GM23338 (cell line): ENCODE measurements around the gene USP43. TPM values are rescaled to one million over a fixed set of nuclear protein-coding genes. Genes with fewer than 3 reads are reported as not detected.
A peak's percentile ranks its signal among the peaks of the same experiment; 100 is the strongest.

ENCODE experiments used
- ATAC-seq: fragments of 200-7000 bp; cut with Tn5 transposase; 3 replicates; pipeline ENCODE4 v1.9.1; 2020
- DNase-seq: peaks from one replicate; pipeline ENCODE4 v3.0.0-alpha.2; 2015; ENCODE audit warnings: low spot score
- H2AFZ ChIP-seq: fragments of 200-600 bp; sonication (generic); 2 replicates; pipeline ENCODE4 v1.8.0; 2016; ENCODE audit warnings: antibody characterized with exemption, mild to moderate bottlenecking, moderate library complexity
- H3F3A ChIP-seq: fragments of 200-600 bp; sonication (generic); replicated peaks from 2 replicates; pipeline ENCODE4 v1.8.0; 2017; ENCODE audit warnings: antibody characterized with exemption, mixed run types, low read depth
- H3K27ac ChIP-seq: fragments of 200-600 bp; sonication (generic); 2 replicates; pipeline ENCODE4 v1.6.1; 2016; ENCODE audit warnings: low read depth
- H3K27me3 ChIP-seq: fragments of 200-600 bp; sonication (generic); 2 replicates; pipeline ENCODE4 v1.8.0; 2016; ENCODE audit warnings: mild to moderate bottlenecking, mixed run types, moderate library complexity; ENCODE audit not compliant: insufficient read depth
- H3K36me3 ChIP-seq: fragments of 200-600 bp; sonication (generic); 2 replicates; pipeline ENCODE4 v1.8.0; 2016; ENCODE audit warnings: mild to moderate bottlenecking; ENCODE audit not compliant: insufficient read depth
- H3K4me1 ChIP-seq: fragments of 200-600 bp; sonication (generic); 2 replicates; pipeline ENCODE4 v1.8.0; 2016; ENCODE audit warnings: mild to moderate bottlenecking, moderate library complexity; ENCODE audit not compliant: insufficient read depth
- H3K4me2 ChIP-seq: fragments of 200-600 bp; sonication (generic); 2 replicates; pipeline ENCODE4 v1.7.1; 2017; ENCODE audit warnings: mixed run types
- H3K4me3 ChIP-seq: fragments of 200-600 bp; sonication (generic); 2 replicates; pipeline ENCODE4 v1.6.1; 2016; ENCODE audit warnings: mixed run types
- H3K79me2 ChIP-seq: fragments of 200-600 bp; sonication (generic); replicated peaks from 2 replicates; pipeline ENCODE4 v1.8.0; 2017; ENCODE audit warnings: mild to moderate bottlenecking; ENCODE audit not compliant: insufficient read depth
- H3K9me2 ChIP-seq: fragments of 200-600 bp; sonication (generic); 2 replicates; pipeline ENCODE4 v1.8.0; 2017; ENCODE audit not compliant: insufficient read depth
- H4K20me1 ChIP-seq: fragments of 200-600 bp; sonication (generic); replicated peaks from 2 replicates; pipeline ENCODE4 v1.8.0; 2017; ENCODE audit warnings: mild to moderate bottlenecking; ENCODE audit not compliant: insufficient read depth
- H3K27ac Mint-ChIP-seq: 2 replicates; pipeline ENCODE4 v1.8.0; 2020; ENCODE audit warnings: inconsistent platforms, mild to moderate bottlenecking, moderate library complexity, mixed read lengths
- H3K27me3 Mint-ChIP-seq: 3 replicates; pipeline ENCODE4 v1.8.0; 2022; ENCODE audit warnings: low read depth, mild to moderate bottlenecking, moderate library complexity, mixed read lengths, inconsistent platforms; ENCODE audit not compliant: insufficient read depth, poor library complexity
- H3K36me3 Mint-ChIP-seq: 3 replicates; pipeline ENCODE4 v1.8.0; 2021; ENCODE audit warnings: low read depth, mild to moderate bottlenecking, inconsistent platforms, moderate library complexity, mixed read lengths
- H3K4me1 Mint-ChIP-seq: 3 replicates; pipeline ENCODE4 v1.8.0; 2020; ENCODE audit warnings: mild to moderate bottlenecking, inconsistent platforms, mixed read lengths
- H3K4me3 Mint-ChIP-seq: 3 replicates; pipeline ENCODE4 v1.8.0; 2021; ENCODE audit warnings: moderate library complexity, mild to moderate bottlenecking, inconsistent platforms, mixed read lengths
- H3K9me3 Mint-ChIP-seq: 3 replicates; pipeline ENCODE4 v1.8.0; 2020; ENCODE audit warnings: moderate library complexity, mild to moderate bottlenecking, inconsistent platforms, mixed read lengths
- CREB1 ChIP-seq: fragments of 250-450 bp; sonication (Bioruptor Pico); IDR thresholded peaks from 2 replicates; pipeline ENCODE4 v1.5.0; 2020; ENCODE audit warnings: low read depth, mild to moderate bottlenecking, moderate library complexity
- EZH2 ChIP-seq: fragments of 200-600 bp; sonication (generic); IDR thresholded peaks from one replicate; pipeline ENCODE4 v1.8.0; 2017; ENCODE audit warnings: antibody characterized with exemption, mild to moderate bottlenecking, low read depth; ENCODE audit not compliant: unreplicated experiment
- EZH2phosphoT487 ChIP-seq: fragments of 200-600 bp; sonication (generic); IDR thresholded peaks from one replicate; pipeline ENCODE4 v1.8.1; 2018; ENCODE audit warnings: antibody characterized with exemption; ENCODE audit not compliant: unreplicated experiment
- NANOG ChIP-seq: IDR thresholded peaks from 2 replicates; pipeline ENCODE4 v1.6.1; 2016; ENCODE audit warnings: antibody characterized with exemption, borderline replicate concordance
- POLR2AphosphoS5 ChIP-seq: IDR thresholded peaks from 2 replicates; pipeline ENCODE4 v1.6.1; 2016; ENCODE audit warnings: antibody characterized with exemption, low read depth
- ZNF114 ChIP-seq: fragments of 250-450 bp; sonication (Bioruptor Pico); IDR thresholded peaks from 2 replicates; pipeline ENCODE4 v1.5.0; 2020; ENCODE audit warnings: mild to moderate bottlenecking, moderate library complexity
- ZNF331 ChIP-seq: fragments of 250-450 bp; sonication (Bioruptor Pico); IDR thresholded peaks from 2 replicates; pipeline ENCODE4 v1.5.0; 2020; ENCODE audit warnings: low read depth, mild to moderate bottlenecking, moderate library complexity
- polyA plus RNA-seq: library from polyadenylated mRNA; unstranded; fragments of >200 nt; fragmentation: Nextera tagmentation; extraction: Ambion mirVana; gene quantifications from 2 replicates; pipeline ENCODE4 v1.2.1, GENCODE V29; 2016
- total RNA-seq: library from RNA; depleted of rRNA; stranded (reverse); fragments of >200 nt; shearing (Covaris generic); gene quantifications from 2 replicates; pipeline ENCODE4 v1.2.3, GENCODE V29; 2014
- TF ChIP-seq, protein P1 (sequence below): IDR thresholded peaks from one replicate; pipeline ENCODE4 v1.6.1; 2018; ENCODE audit warnings: antibody characterized with exemption; ENCODE audit not compliant: unreplicated experiment
- TF ChIP-seq, protein P2 (sequence below): fragments of 250-450 bp; sonication (Bioruptor Pico); IDR thresholded peaks from 2 replicates; pipeline ENCODE4 v1.5.0; 2020; ENCODE audit warnings: mild to moderate bottlenecking, moderate library complexity

The USP43 gene
- total and polyA plus RNA-seq, 2 experiments from 2014 or later = 5.7 to 12.5 TPM

GRCh38 chr17:9769036-9769695 lies 123.8 kb downstream of the USP43 start:
- H3K4me3 ChIP-seq = no peak overlapping the region
- H3K9me2 ChIP-seq = no peaks in the 10 kb centered on the region
- H3F3A ChIP-seq = no peaks in the 10 kb centered on the region
- no peaks in the 10 kb centered on the region for H3K27me3 ChIP-seq
- H3K79me2 ChIP-seq = no peaks in the 10 kb centered on the region
- TF ChIP-seq ZNF114 (CRISPR knock-in tag) = no peak
- no peak for TF ChIP-seq EZH2phosphoT487
- no peak for TF ChIP-seq NANOG
- TF ChIP-seq, protein P1, sequence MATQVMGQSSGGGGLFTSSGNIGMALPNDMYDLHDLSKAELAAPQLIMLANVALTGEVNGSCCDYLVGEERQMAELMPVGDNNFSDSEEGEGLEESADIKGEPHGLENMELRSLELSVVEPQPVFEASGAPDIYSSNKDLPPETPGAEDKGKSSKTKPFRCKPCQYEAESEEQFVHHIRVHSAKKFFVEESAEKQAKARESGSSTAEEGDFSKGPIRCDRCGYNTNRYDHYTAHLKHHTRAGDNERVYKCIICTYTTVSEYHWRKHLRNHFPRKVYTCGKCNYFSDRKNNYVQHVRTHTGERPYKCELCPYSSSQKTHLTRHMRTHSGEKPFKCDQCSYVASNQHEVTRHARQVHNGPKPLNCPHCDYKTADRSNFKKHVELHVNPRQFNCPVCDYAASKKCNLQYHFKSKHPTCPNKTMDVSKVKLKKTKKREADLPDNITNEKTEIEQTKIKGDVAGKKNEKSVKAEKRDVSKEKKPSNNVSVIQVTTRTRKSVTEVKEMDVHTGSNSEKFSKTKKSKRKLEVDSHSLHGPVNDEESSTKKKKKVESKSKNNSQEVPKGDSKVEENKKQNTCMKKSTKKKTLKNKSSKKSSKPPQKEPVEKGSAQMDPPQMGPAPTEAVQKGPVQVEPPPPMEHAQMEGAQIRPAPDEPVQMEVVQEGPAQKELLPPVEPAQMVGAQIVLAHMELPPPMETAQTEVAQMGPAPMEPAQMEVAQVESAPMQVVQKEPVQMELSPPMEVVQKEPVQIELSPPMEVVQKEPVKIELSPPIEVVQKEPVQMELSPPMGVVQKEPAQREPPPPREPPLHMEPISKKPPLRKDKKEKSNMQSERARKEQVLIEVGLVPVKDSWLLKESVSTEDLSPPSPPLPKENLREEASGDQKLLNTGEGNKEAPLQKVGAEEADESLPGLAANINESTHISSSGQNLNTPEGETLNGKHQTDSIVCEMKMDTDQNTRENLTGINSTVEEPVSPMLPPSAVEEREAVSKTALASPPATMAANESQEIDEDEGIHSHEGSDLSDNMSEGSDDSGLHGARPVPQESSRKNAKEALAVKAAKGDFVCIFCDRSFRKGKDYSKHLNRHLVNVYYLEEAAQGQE = no peak
- no peak for TF ChIP-seq POLR2AphosphoS5
- H3K36me3 ChIP-seq = no peaks in the 10 kb centered on the region
- no peaks in the 10 kb centered on the region for H3K36me3 Mint-ChIP-seq
- H3K27ac Mint-ChIP-seq = no peak overlapping the region
- no peak overlapping the region for H3K27ac ChIP-seq
- DNase-seq (no peak), ATAC-seq (peak; percentile 25; the same call in 1 of the 3 replicates)
- no peak overlapping the region for H3K4me2 ChIP-seq
- no peaks in the 10 kb centered on the region for H3K4me1 ChIP-seq
- no peak overlapping the region for H2AFZ ChIP-seq
- no peaks in the 10 kb centered on the region for H4K20me1 ChIP-seq
- no peaks in the 10 kb centered on the region for H3K9me3 Mint-ChIP-seq
- no peak overlapping the region for H3K4me3 Mint-ChIP-seq
- no peaks in the 10 kb centered on the region for H3K4me1 Mint-ChIP-seq
- H3K27me3 Mint-ChIP-seq = peaks cover 3% of the 10 kb centered on the region

GRCh38 chr17:9771465-9771864 lies 126.1 kb downstream of the USP43 start:
- H3K9me2 ChIP-seq = no peaks in the 10 kb centered on the region; the same call in 1 of the 2 replicates
- TF ChIP-seq CREB1 (no peak), ZNF114 (CRISPR knock-in tag) (no peak), EZH2phosphoT487 (no peak), EZH2 (no peak), NANOG (no peak), ZNF331 (CRISPR knock-in tag) (no peak)
- TF ChIP-seq, protein P2, sequence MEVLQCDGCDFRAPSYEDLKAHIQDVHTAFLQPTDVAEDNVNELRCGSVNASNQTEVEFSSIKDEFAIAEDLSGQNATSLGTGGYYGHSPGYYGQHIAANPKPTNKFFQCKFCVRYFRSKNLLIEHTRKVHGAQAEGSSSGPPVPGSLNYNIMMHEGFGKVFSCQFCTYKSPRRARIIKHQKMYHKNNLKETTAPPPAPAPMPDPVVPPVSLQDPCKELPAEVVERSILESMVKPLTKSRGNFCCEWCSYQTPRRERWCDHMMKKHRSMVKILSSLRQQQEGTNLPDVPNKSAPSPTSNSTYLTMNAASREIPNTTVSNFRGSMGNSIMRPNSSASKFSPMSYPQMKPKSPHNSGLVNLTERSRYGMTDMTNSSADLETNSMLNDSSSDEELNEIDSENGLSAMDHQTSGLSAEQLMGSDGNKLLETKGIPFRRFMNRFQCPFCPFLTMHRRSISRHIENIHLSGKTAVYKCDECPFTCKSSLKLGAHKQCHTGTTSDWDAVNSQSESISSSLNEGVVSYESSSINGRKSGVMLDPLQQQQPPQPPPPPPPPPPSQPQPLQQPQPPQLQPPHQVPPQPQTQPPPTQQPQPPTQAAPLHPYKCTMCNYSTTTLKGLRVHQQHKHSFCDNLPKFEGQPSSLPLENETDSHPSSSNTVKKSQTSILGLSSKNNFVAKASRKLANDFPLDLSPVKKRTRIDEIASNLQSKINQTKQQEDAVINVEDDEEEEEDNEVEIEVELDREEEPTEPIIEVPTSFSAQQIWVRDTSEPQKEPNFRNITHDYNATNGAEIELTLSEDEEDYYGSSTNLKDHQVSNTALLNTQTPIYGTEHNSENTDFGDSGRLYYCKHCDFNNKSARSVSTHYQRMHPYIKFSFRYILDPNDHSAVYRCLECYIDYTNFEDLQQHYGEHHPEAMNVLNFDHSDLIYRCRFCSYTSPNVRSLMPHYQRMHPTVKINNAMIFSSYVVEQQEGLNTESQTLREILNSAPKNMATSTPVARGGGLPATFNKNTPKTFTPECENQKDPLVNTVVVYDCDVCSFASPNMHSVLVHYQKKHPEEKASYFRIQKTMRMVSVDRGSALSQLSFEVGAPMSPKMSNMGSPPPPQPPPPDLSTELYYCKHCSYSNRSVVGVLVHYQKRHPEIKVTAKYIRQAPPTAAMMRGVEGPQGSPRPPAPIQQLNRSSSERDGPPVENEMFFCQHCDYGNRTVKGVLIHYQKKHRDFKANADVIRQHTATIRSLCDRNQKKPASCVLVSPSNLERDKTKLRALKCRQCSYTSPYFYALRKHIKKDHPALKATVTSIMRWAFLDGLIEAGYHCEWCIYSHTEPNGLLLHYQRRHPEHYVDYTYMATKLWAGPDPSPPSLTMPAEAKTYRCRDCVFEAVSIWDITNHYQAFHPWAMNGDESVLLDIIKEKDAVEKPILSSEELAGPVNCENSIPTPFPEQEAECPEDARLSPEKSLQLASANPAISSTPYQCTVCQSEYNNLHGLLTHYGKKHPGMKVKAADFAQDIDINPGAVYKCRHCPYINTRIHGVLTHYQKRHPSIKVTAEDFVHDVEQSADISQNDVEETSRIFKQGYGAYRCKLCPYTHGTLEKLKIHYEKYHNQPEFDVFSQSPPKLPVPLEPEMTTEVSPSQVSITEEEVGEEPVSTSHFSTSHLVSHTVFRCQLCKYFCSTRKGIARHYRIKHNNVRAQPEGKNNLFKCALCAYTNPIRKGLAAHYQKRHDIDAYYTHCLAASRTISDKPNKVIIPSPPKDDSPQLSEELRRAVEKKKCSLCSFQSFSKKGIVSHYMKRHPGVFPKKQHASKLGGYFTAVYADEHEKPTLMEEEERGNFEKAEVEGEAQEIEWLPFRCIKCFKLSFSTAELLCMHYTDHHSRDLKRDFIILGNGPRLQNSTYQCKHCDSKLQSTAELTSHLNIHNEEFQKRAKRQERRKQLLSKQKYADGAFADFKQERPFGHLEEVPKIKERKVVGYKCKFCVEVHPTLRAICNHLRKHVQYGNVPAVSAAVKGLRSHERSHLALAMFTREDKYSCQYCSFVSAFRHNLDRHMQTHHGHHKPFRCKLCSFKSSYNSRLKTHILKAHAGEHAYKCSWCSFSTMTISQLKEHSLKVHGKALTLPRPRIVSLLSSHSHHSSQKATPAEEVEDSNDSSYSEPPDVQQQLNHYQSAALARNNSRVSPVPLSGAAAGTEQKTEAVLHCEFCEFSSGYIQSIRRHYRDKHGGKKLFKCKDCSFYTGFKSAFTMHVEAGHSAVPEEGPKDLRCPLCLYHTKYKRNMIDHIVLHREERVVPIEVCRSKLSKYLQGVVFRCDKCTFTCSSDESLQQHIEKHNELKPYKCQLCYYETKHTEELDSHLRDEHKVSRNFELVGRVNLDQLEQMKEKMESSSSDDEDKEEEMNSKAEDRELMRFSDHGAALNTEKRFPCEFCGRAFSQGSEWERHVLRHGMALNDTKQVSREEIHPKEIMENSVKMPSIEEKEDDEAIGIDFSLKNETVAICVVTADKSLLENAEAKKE (CRISPR knock-in tag) = no peak
- no peak for ATAC-seq
- no peak overlapping the region for H3K27ac ChIP-seq
- no peaks in the 10 kb centered on the region for H3K27me3 ChIP-seq
- Mint-ChIP-seq H3K27ac (no peak overlapping the region), H3K4me1 (no peaks in the 10 kb centered on the region), H3K4me3 (no peak overlapping the region), H3K27me3 (peaks cover 3% of the 10 kb centered on the region), H3K36me3 (no peaks in the 10 kb centered on the region), H3K9me3 (peaks cover 7% of the 10 kb centered on the region; the same call in 1 of the 3 replicates)
- 0 out of 2 replicates have a peak overlapping the region, but pooled peaks have one; percentile 69 for H2AFZ ChIP-seq
- no peaks in the 10 kb centered on the region for H3K79me2 ChIP-seq
- no peak for DNase-seq
- no peak overlapping the region for H3K4me3 ChIP-seq
- no peak overlapping the region for H3K4me2 ChIP-seq
- H3K36me3 ChIP-seq = no peaks in the 10 kb centered on the region
- no peaks in the 10 kb centered on the region for H3F3A ChIP-seq
- no peaks in the 10 kb centered on the region for H4K20me1 ChIP-seq
- no peaks in the 10 kb centered on the region for H3K4me1 ChIP-seq
